ENCODE results near the gene XIST. TPM values are rescaled to one million over a fixed set of nuclear protein-coding genes. Genes with fewer than 3 reads are reported as not detected.
"Not testable (repeated sequence)": the region's sequence is repeated elsewhere in the genome, so short reads cannot be mapped to it uniquely, and the experiment has no call there.

XIST gene
- not detected for polyA plus RNA-seq (2012; ENCODE audit: insufficient read depth, insufficient read length)

DNA sequence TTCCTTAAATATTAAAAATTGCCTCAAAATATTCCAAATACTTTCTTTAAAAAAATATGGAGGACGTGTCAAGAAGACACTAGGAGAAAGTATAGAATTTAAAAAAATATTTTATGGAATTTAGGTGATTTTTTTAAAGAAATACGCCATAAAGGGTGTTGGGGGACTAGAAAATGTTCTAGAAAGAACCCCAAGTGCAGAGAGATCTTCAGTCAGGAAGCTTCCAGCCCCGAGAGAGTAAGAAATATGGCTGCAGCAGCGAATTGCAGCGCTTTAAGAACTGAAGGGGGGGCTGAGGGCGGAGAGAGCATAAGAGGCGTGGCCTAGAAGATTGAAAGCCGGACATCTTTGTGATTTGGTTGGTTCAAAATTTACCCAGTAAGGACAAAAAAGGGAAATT lies at the start of gene XIST:
Gene XIST, minus strand, starts transcription at position 248 of the 400 bp plus-strand sequence.
- no peak within 1 kb of the TSS for H3K4me3 ChIP-seq (ENCODE audit: low read length)

DNA sequence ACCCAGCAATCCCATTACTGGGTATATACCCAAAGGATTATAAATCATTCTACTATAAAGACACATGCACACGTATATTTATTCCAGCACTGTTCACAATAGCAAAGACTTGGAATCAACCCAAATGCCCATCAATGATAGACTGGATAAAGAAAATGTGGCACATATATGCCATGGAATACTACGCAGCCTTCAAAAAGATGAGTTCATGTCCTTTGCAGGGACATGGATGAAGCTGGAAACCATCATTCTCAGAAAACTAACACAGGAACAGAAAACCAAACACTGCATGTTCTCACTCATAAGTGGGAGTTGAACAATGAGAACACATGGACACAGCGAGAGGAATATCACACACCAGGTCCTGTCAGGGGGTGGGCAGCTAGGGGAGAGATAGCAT lies 45.8 kb upstream of the XIST start:
- not testable (repeated sequence) for H3K4me3 ChIP-seq (ENCODE audit: low read length); DNase-seq (ENCODE audit: low read depth, low spot score)

More for the DNA sequence above, at the start of gene XIST:
- DNase-seq (ENCODE audit: low read depth, low spot score): no peak

DNA sequence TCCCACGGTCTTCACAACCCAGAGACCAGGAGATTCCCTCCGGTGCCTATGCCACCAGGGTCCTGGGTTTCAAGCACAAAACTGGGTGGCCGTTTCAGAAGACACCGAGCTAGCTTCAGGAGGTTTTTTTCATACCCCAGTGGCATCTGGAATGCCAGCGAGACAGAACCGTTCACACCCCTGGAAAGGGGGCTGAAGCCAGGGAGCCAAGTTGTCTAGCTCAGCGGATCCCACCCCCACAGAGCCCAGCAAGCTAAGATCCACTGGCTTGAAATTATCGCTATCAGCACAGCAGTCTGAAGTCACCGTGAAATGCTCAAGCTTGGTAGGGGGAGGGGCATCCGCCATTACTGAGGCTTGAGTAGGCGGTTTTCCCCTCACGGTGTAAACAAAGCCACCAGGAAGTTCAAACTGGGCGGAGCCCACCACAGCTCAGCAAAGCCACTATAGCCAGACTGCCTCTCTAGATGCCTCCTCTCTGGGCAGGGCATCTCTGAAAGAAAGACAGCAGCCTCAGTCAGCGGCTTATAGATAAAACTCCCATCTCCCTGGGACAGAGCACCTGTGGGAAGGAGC lies 40.1 kb upstream of the XIST start:
- DNase-seq (ENCODE audit: low read depth, low spot score); H3K4me3 ChIP-seq (ENCODE audit: low read length): not testable (repeated sequence)

DNA sequence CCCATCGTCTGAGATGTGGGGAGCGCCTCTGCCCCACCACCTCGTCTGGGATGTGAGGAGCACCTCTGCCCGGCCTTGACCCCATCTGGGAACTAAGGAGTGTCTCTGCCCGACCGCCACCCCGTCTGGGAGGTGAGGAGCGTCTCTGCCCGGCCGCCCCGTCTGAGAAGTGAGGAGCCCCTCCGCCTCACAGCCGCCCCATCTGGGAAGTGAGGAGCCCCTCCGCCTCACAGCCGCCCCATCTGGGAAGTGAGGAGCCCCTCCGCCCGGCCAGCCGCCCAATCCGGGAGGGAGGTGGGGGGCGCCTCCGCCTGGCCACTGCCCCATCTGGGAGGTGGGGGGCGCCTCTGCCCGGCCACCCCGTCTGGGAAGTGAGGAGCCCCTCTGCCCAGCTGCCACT lies 29.7 kb upstream of the XIST start:
- not testable (repeated sequence) for DNase-seq (ENCODE audit: low read depth, low spot score); H3K4me3 ChIP-seq (ENCODE audit: low read length)

DNA sequence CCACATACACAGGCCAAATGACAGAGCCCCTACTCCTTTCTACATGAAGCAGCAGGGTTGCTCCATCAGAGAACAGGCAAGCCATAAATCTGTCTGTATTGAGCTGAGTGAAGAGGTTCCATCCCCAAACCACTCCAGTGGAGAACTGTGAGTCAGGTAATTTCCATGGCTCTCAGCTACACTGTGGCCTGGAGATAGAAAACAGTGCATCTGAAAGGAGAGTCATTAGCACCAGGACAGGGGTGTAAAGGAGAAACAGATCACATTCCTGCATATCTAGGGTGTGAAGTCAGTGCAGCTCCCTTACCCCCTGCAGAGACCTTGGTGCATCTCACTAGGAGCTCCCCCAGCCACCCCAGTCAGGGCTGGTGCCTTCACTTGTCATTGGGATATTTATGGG lies 25.2 kb upstream of the XIST start:
- H3K4me3 ChIP-seq (ENCODE audit: low read length): no peak overlapping the region
- DNase-seq (ENCODE audit: low read depth, low spot score): no peak

DNA sequence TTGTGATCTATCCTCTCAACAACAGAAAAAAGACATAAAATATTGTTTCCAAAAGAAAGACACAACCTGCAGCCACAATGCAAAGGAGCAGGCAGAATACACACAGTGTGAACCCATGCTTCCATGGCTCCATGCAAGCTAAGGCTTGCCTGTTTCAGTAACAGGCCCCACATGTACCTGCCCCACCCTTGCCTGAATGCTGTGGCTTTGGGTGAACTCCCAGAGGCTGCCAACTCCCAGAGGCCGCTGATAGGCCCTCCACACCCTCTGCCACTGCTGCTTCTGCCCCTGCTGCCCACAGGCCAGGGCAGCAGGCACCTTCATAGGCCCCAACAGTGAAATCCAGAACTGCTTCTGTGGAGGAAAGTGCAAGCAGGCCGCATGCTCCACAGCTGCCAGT lies 24.4 kb upstream of the XIST start:
- DNase-seq (ENCODE audit: low read depth, low spot score): no peak
- H3K4me3 ChIP-seq (ENCODE audit: low read length): no peak overlapping the region

DNA sequence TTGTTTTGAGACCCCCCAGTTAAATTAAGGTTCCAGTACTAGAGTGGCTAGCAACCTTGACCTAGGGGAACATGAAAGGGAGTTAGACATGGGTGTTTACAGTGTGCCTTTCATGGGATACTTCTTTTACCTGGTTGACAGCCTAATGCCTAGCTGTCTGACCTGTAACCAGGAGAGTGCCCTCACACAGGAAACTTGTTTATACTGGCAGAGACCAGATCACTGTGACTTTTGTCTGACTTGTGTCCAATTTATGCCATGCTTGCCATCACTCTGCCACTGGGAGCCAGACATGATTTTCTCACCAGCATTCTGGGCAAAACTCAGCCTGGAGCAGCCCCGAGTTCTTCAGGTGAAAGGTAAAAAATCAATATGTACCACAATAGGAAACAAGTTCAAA lies 16.4 kb upstream of the XIST start:
- no peak for DNase-seq (ENCODE audit: low read depth, low spot score)
- H3K4me3 ChIP-seq (ENCODE audit: low read length): no peak overlapping the region

DNA sequence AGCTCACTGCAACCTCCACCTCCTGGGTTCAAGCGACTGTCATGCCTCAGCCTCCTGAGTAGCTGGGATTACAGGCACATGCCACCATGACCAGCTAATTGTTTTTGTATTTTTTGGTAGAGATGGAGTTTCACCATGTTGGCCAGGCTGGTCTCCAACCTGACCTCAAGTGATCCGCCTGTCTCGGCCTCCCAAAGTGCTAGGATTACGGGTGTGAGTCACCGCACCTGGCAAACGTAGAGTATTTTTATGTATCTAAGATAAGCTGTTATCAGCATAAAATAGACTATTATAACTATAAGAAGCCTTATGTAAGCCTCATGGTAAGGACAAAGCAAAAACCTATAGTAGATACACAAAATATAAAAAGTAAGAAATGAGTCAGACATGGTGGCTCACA lies 14.6 kb upstream of the XIST start:
- no peak overlapping the region for H3K4me3 ChIP-seq (ENCODE audit: low read length)
- no peak for DNase-seq (ENCODE audit: low read depth, low spot score)

DNA sequence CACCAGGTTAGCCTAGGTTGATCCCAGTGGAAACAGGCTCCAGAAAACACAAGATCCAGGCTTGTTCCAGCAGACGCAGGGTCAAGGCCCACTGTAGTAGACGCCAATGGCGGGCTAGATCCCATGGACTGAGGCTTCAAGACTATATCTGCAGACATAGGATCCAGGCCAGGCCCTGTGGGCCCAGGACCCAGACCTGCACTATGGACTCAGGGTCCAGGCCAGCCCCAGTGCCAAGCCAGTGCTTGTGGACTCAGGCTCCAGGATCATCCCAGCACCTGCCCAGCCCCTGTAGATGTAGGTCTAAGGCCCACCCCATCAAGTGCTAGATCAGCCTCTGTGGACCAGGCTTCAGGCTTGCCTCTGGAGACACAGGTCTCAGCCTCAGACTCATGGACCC lies 11.3 kb upstream of the XIST start:
- DNase-seq (ENCODE audit: low read depth, low spot score): no peak

DNA sequence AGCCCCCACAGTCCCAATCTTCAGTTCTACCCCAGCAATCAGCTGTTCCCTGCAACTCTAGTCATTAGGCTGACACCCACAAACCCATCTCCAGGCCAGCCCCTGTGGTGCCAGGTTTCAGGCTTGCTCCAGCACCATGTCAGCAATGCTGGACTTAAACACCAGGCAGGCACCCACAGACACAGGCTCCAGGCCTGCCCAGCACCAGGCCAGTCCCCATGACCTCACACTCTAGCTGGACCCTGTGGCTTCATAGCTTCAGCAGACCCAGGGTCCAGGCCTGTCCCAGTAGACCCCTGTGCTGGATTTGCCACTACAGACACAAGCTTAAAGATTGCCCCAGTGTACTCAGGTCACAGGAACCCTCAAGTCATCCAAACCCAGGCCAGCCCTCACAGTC lies 10.8 kb upstream of the XIST start:
- H3K4me3 ChIP-seq (ENCODE audit: low read length): no peak overlapping the region

More for the DNA sequence above, 11.3 kb upstream of the XIST start:
- H3K4me3 ChIP-seq (ENCODE audit: low read length): no peak overlapping the region

DNA sequence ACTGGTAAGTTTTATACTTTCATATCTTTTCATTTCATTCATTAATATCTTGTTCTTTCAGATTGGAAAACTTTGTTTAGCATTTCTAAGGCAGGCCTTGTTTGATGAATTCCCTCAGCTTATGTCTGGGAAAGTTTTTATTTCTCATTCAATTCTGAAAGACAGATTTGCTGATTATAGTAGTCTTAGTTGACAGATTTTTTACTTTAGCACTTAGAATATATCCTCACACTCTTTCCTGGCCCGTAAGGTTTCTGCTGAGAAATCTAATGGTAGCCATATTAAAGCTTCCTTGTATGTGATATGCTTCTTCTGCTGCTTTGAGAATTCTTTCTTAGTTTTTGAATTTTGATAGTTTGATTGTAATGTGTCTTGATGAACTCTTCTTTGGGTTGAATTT lies 7.1 kb upstream of the XIST start:
- no peak for DNase-seq (ENCODE audit: low read depth, low spot score)
- no peak overlapping the region for H3K4me3 ChIP-seq (ENCODE audit: low read length)

More for the DNA sequence above, 10.8 kb upstream of the XIST start:
- no peak for DNase-seq (ENCODE audit: low read depth, low spot score)

DNA sequence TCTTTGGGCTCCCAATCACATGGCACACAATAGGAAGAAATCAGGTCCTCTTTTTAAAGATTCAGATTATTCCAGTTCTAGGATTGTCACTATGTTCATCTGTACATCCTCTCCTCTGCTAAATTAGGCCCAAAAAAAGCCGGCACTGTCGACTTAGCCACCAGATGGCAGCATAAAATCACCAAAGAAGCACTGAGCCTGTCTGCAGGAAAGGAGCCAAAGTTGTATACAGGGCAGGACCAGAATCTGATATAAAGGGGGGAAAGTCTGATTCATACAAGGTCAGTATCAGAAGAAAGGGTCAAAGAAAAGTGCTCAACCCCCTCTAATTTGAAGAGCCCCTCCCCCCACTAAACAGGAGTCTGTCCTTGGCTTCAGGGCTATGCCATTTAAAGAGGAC lies 3.0 kb upstream of the XIST start:
- peak; percentile 51 for DNase-seq (ENCODE audit: low read depth, low spot score)
- no peak overlapping the region for H3K4me3 ChIP-seq (ENCODE audit: low read length)

DNA sequence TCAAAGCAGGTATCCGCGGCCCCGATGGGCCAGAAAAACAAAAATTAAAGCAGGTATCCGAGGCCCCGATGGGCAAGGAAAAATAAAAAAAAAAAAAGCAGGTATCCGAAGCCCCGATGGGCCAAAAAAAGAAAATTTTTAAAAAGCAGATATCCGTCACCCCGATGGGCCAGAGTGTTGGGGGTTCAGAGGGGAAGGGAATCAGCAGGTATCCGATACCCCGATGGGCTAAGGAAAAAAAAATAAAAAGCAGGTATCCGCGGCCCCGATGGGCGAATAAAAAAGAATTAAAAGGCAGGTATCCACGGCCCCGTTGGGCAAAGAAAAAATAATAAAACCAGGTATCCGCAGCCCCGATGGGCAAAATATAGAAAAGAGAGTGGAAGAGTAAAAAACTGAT lies 492 bp downstream of the XIST start:
- DNase-seq (ENCODE audit: low read depth, low spot score): no peak
- H3K4me3 ChIP-seq (ENCODE audit: low read length): no peak overlapping the region

DNA sequence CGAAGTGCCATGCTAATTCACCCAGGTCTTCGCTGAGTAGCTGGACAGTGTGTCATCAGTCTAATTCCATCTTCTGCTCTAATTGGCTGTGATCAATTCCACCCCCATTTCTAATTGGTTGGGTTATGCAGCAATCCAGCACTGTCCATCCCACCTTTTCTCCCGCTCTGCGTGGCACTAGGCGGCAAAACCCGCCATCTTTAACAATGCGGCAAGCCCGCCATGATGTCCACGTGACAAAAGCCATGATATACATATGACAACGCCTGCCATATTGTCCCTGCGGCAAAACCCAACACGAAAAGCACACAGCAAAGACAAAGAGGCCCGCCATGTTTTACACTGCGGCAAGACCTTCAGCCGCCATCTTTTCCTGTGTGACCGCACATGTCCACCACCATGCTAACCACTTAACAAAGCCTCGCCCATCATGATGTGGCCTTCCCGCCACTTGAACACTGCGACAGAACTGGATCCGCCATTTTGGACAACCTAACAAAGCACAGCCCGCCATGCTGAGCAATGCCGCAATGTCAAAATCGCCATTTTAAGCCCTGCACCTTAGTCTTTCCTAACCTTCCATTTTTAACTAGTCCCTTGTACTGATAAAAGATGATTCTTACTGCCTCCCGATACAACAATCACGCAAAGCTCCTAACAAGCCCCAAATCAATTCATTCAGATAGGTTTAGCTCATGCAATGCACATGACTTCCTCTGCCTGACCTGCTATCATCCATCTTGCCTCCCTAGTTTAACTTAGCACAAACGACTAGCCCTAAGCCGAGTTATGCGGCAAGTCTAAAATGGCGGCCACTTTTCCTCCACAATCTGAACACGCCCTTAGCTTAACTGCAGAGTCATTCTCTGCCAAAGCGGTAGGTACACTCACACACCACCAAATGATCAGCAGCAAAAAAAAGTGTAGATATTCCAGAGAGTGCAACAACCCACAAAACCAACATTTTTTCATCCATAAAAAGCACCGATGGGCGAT lies 1.2 kb downstream of the XIST start:
- no peak for DNase-seq (ENCODE audit: low read depth, low spot score)
- H3K4me3 ChIP-seq (ENCODE audit: low read length): no peak overlapping the region

DNA sequence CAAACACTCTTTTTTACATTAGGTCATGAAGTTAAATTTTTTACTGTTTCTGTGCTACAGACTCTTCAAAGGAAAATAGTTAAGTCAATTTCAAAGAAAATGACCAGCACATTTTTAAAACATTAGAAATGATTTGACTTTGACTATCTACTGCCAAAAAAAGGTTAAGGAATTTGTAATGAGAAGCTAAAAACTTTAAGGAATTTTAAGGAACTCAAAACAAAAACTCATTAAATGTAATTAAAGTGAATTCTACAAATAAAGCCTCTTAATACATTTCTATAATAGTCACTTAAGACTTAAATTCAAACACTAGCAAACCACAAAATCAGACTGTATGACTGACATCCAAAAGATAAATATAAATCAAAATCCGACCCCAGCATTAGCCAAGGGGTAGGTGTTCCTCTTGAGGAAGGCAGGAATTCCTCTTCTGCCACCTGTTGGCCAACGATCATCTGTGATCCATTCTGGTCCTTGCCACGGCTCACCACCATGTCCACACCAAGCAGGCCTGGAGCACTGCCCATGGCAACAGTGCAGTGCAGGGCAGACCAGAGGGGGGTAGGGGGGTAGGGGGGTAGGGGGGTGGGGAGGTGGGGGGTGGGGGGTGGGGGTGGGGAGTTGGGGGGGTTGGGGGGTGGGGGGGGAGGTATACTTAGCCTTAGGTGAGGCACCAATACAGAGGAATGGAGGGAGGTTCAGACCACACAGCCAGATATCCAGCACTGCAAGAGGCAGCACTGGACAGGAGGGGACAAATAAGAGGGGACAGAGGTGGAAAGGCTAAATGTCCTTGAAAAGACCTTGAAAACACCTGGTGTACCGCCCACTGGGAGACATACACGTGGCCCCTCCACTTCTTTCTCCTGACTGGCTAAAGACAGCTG lies 2.1 kb downstream of the XIST start:
- peak; percentile 1 for DNase-seq (ENCODE audit: low read depth, low spot score)
- H3K4me3 ChIP-seq (ENCODE audit: low read length): no peak overlapping the region

DNA sequence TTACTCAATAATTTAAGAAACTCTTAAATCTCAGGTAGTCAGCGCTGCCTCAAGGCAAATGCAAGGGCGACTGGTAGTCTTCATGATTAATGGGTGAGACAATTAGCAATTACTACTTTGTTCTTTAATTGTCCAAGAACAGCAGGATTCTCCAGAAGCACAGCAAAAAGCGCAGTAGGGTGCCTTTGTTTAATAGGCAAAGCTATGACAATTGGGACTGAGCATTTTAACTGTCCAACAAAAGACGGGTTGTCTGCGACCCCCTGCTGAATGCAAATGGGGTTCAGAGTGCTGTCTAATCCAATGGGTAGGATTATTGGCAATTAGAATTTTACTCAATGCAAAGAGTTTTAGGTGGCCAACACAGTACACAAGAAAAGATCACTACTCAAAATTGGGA lies 3.4 kb downstream of the XIST start:
- no peak for DNase-seq (ENCODE audit: low read depth, low spot score)
- no peak overlapping the region for H3K4me3 ChIP-seq (ENCODE audit: low read length)

DNA sequence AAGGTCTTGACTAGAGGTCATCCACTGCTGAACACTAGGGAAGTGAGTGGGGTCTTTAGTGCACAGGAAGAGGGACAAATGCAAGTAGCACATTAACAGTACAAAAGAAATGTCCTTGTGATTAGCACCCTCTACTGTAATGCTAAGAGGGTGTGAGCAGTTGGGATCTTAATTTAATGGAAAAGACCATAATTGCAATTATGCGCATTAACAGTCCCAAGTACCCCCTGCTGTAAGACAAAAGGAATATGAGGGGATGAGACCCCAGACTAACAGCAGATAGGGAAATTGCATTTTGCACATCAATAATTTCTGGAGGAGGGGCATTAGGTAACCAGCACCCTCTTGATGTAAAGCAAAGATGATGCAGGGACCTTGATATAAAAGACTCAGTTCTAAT lies 4.5 kb downstream of the XIST start:
- no peak overlapping the region for H3K4me3 ChIP-seq (ENCODE audit: low read length)
- DNase-seq (ENCODE audit: low read depth, low spot score): no peak

DNA sequence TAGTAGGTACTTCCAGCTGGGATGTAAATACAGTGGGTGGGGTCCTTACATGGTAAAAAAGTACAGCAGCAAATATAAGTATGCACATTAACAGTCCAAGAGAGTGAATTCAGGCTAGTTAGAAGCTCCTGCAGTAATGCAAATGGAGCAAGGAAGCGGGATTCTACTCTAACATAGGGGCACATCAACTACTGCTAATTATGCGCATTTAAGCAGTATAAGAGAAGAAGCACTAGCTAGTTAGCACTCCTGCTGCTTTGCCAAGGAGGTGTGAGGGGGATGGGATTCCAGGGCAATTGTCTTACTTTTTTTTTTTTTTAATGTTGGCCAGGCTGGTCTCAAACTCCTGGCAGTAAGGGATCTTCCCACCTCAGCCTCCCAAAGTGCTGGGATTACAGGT lies 5.4 kb downstream of the XIST start:
- no peak overlapping the region for H3K4me3 ChIP-seq (ENCODE audit: low read length)
- no peak for DNase-seq (ENCODE audit: low read depth, low spot score)

DNA sequence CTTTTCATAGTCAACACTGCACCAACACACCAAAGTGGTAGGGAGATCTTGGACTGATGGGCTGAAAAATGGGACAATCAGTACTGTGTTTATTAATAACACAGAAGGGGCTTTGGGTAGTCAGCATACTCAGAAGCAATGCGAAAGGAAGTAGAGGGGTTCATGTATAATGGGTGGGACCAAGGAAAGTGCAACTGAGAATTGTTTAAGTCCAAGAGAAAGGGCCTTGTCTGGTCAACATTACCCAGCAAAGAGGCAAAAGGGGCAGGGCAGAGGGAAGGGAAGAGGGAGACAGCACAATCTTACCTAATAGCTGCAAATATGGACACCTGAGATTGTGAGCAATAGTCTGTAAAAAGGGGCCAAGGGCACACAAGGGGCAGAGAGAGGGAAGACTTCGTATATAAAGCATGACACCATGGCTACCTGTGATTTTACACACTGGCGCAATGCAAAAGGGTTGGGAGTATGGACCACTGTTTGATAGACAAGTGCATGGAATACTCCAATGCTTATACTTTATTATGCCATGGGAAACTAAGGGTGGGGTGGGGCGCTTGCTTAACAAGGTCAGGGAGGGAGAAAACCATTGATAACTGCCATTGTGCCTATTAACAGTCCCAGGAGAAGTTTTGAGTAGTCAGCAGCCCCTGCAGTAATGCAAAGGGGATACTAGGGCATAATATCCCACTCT lies 9.8 kb downstream of the XIST start:
- no peak for DNase-seq (ENCODE audit: low read depth, low spot score)
- H3K4me3 ChIP-seq (ENCODE audit: low read length): no peak overlapping the region
